ENCODE data around the gene MAN2B2. TPM values are rescaled to one million over a fixed set of nuclear protein-coding genes. Genes with fewer than 3 reads are reported as not detected.

Gene MAN2B2
- total RNA-seq, 2 experiments from 2014 or later, result 13.7 to 19.4 TPM

- Histone ChIP-seq H2AFZ (ENCODE audit: low read length) (no peak overlapping the region), H3K4me3 (ENCODE audit: low read depth, low read length, poor library complexity, severe bottlenecking) (no peak overlapping the region), H3K9me2 (ENCODE audit: insufficient read depth, low read length) (no peaks in the 10 kb centered on the region), H3K4me2 (ENCODE audit: low read length) (no peak overlapping the region), H3K9me3 (ENCODE audit: low read length) (no peaks in the 10 kb centered on the region), H3K27ac (ENCODE audit: low read depth, low read length, poor library complexity, severe bottlenecking) (no peak overlapping the region), H3K79me2 (ENCODE audit: insufficient read depth, low read depth, low read length) (no peaks in the 10 kb centered on the region; the same call in 1 of the 2 replicates), H4K20me1 (ENCODE audit: insufficient read depth, low read length) (no peaks in the 10 kb centered on the region), H3K4me1 (ENCODE audit: insufficient read depth, low read length, poor library complexity, severe bottlenecking) (peaks cover 9% of the 10 kb centered on the region), H3K36me3 (ENCODE audit: insufficient read depth, low read length) (peaks cover 44% of the 10 kb centered on the region)
- POLR2A ChIA-PET, result no interaction called here
- no peak for TF ChIP-seq EZH2phosphoT487 (IDR thresholded peaks at IDR 0.05; ENCODE audit: borderline replicate concordance, low read depth, low read length)
- no peak for TF ChIP-seq CTCF (conservative IDR thresholded peaks at IDR 0.05; ENCODE audit: low read length)
- no peak for DNase-seq (ENCODE audit: low spot score)
- CTCF ChIA-PET (ENCODE audit: unreplicated experiment), result no interaction called here
- BruUV-seq (replicated peaks), result no TSS peak
- intact Hi-C loops (cut with micrococcal nuclease; ENCODE audit: unreplicated experiment), result no loop called here
These were observed 1.9 kb downstream of the MAN2B2 start for GRCh38 chr4:6576932-6577331.

- Histone ChIP-seq H3K79me2 (ENCODE audit: insufficient read depth, low read depth, low read length) (no peaks in the 10 kb centered on the region; the same call in 1 of the 2 replicates), H3K4me2 (ENCODE audit: low read length) (no peak overlapping the region), H3K9me2 (ENCODE audit: insufficient read depth, low read length) (no peaks in the 10 kb centered on the region), H3K27ac (ENCODE audit: low read depth, low read length, poor library complexity, severe bottlenecking) (no peak overlapping the region), H3K4me3 (ENCODE audit: low read depth, low read length, poor library complexity, severe bottlenecking) (no peak overlapping the region), H4K20me1 (ENCODE audit: insufficient read depth, low read length) (no peaks in the 10 kb centered on the region), H2AFZ (ENCODE audit: low read length) (no peak overlapping the region), H3K36me3 (ENCODE audit: insufficient read depth, low read length) (peaks cover 49% of the 10 kb centered on the region), H3K9me3 (ENCODE audit: low read length) (no peaks in the 10 kb centered on the region), H3K4me1 (ENCODE audit: insufficient read depth, low read length, poor library complexity, severe bottlenecking) (peaks cover 9% of the 10 kb centered on the region)
- POLR2A ChIA-PET, result no interaction called here
- no peak for DNase-seq (ENCODE audit: low spot score)
- CTCF ChIA-PET (ENCODE audit: unreplicated experiment), result no interaction called here
- intact Hi-C loops (cut with micrococcal nuclease; ENCODE audit: unreplicated experiment), result no loop called here
- BruUV-seq (replicated peaks), result no TSS peak
- TF ChIP-seq EZH2phosphoT487 (IDR thresholded peaks at IDR 0.05; ENCODE audit: borderline replicate concordance, low read depth, low read length) (no peak), CTCF (conservative IDR thresholded peaks at IDR 0.05; ENCODE audit: low read length) (no peak)
These were observed 2.4 kb downstream of the MAN2B2 start for GRCh38 chr4:6577409-6577808.

- H2AFZ ChIP-seq (ENCODE audit: low read length), result no peak overlapping the region
- POLR2A ChIA-PET, result no interaction called here
- H3K9me3 ChIP-seq (ENCODE audit: low read length), result peaks cover 5% of the 10 kb centered on the region; the same call in 1 of the 2 replicates
- intact Hi-C loops (cut with micrococcal nuclease; ENCODE audit: unreplicated experiment), result no loop called here
- BruUV-seq (replicated peaks), result no TSS peak
- DNase-seq (ENCODE audit: low spot score), result no peak
- no peak for TF ChIP-seq CTCF (conservative IDR thresholded peaks at IDR 0.05; ENCODE audit: low read length)
- no peak for TF ChIP-seq EZH2phosphoT487 (IDR thresholded peaks at IDR 0.05; ENCODE audit: borderline replicate concordance, low read depth, low read length)
- H3K9me2 ChIP-seq (ENCODE audit: insufficient read depth, low read length), result no peaks in the 10 kb centered on the region
- H3K4me3 ChIP-seq (ENCODE audit: low read depth, low read length, poor library complexity, severe bottlenecking), result no peak overlapping the region
- no peaks in the 10 kb centered on the region for H4K20me1 ChIP-seq (ENCODE audit: insufficient read depth, low read length)
- peaks cover 9% of the 10 kb centered on the region for H3K4me1 ChIP-seq (ENCODE audit: insufficient read depth, low read length, poor library complexity, severe bottlenecking)
- H3K36me3 ChIP-seq (ENCODE audit: insufficient read depth, low read length), result peaks cover 56% of the 10 kb centered on the region
- H3K4me2 ChIP-seq (ENCODE audit: low read length), result no peak overlapping the region
- CTCF ChIA-PET (ENCODE audit: unreplicated experiment), result no interaction called here
- no peaks in the 10 kb centered on the region; the same call in 1 of the 2 replicates for H3K79me2 ChIP-seq (ENCODE audit: insufficient read depth, low read depth, low read length)
- H3K27ac ChIP-seq (ENCODE audit: low read depth, low read length, poor library complexity, severe bottlenecking), result no peak overlapping the region
These were observed 3.2 kb downstream of the MAN2B2 start for GRCh38 chr4:6578221-6578620.
